HG03469 (cell line): ENCODE results near the gene ACOX3.
A peak's percentile ranks its signal among the peaks of the same experiment; 100 is the strongest.

Experiments
- ATAC-seq: cut with Tn5 transposase; IDR thresholded peaks from one replicate; pipeline ENCODE4 v1.9.1; 2021; ENCODE audit warnings: mild to moderate bottlenecking, moderate library complexity, moderate number of reproducible peaks; ENCODE audit not compliant: unreplicated experiment

Gene ACOX3

GRCh38 chr4:8468746-8469535, 28.4 kb upstream of the ACOX3 start:
- no peak for ATAC-seq

GRCh38 chr4:8467016-8467415, 26.5 kb upstream of the ACOX3 start:
- no peak for ATAC-seq

GRCh38 chr4:8465615-8466611, 25.4 kb upstream of the ACOX3 start:
- no peak for ATAC-seq

- no peak for ATAC-seq
Observed at GRCh38 chr4:8464381-8464780, 23.9 kb upstream of the ACOX3 start.

GRCh38 chr4:8463811-8464210, 23.3 kb upstream of the ACOX3 start:
- ATAC-seq = no peak

GRCh38 chr4:8461616-8462015, 21.1 kb upstream of the ACOX3 start:
- ATAC-seq = no peak

GRCh38 chr4:8461086-8461485, 20.6 kb upstream of the ACOX3 start:
- no peak for ATAC-seq

GRCh38 chr4:8459867-8460445, 19.4 kb upstream of the ACOX3 start:
- no peak for ATAC-seq

GRCh38 chr4:8457646-8458252, 17.2 kb upstream of the ACOX3 start:
- ATAC-seq = no peak

- no peak for ATAC-seq
Observed at GRCh38 chr4:8453957-8454356, 13.4 kb upstream of the ACOX3 start.

GRCh38 chr4:8451440-8452182, 11.1 kb upstream of the ACOX3 start:
- ATAC-seq = no peak

GRCh38 chr4:8446122-8446521, 5.6 kb upstream of the ACOX3 start:
- ATAC-seq = no peak

GRCh38 chr4:8443801-8444200, 3.3 kb upstream of the ACOX3 start:
- ATAC-seq = no peak

- no peak for ATAC-seq
Observed at GRCh38 chr4:8442596-8443358, 2.3 kb upstream of the ACOX3 start.

- no peak for ATAC-seq
Observed at GRCh38 chr4:8441499-8442091, 1.1 kb upstream of the ACOX3 start.

- peak; percentile 19 for ATAC-seq
Observed at GRCh38 chr4:8439914-8440491, 520 bp downstream of the ACOX3 start.

- no peak for ATAC-seq
Observed at GRCh38 chr4:8439168-8439567, 1.4 kb downstream of the ACOX3 start.

- ATAC-seq = no peak
Observed at GRCh38 chr4:8438743-8439142, 1.8 kb downstream of the ACOX3 start.

GRCh38 chr4:8437281-8437680, 3.2 kb downstream of the ACOX3 start:
- ATAC-seq = no peak
